Naive thymus-derived CD4-positive, alpha-beta T cell (primary cell): ENCODE measurements around the gene STX19. TPM values are rescaled to one million over a fixed set of nuclear protein-coding genes. Genes with fewer than 3 reads are reported as not detected.

Experiments
- ATAC-seq: fragments of 150-1000 bp; cut with Tn5 transposase; 2 replicates; pipeline ENCODE4 v1.10.0; 2021; ENCODE audit warnings: mild to moderate bottlenecking, moderate library complexity
- CTCF ChIA-PET: fragments of 350-600 bp; sonication (Branson Sonifier 250); formaldehyde crosslinking; loops from one replicate; lab custom pipeline; 2021; ENCODE audit warnings: antibody characterized with exemption; lab: Charles Lee
- POLR2A ChIA-PET: fragments of 350-600 bp; sonication (Branson Sonifier 250); formaldehyde crosslinking; loops from one replicate; lab custom pipeline; 2021; ENCODE audit warnings: antibody characterized with exemption, inconsistent platforms; lab: Charles Lee
- DNase-seq, 9 donors: peaks; one replicate each; pipeline versions ENCODE4 v3.0.0 to v3.0.0-alpha.2; 2020 to 2022; ENCODE audit warnings: mixed read lengths in 1 of 9
- H3K27ac ChIP-seq: one replicate; pipeline ENCODE4 v1.7.0; 2013; ENCODE audit warnings: mild to moderate bottlenecking, low read depth, low read length, moderate library complexity
- H3K27me3 ChIP-seq, 2 donors: one replicate each; pipeline ENCODE4 v1.7.0; 2013; ENCODE audit warnings: low read length in 2 of 2, mild to moderate bottlenecking in 2 of 2, moderate library complexity in 2 of 2; ENCODE audit not compliant: control insufficient read depth in 2 of 2, insufficient read depth in 2 of 2
- H3K36me3 ChIP-seq, 3 experiments: 1 replicate in 2 of 3; 2 replicates in 1 of 3; pipeline ENCODE4 v1.7.0; 2013; ENCODE audit warnings: low read length in 3 of 3, mild to moderate bottlenecking in 3 of 3, moderate library complexity in 1 of 3; ENCODE audit not compliant: insufficient read depth in 3 of 3, control insufficient read depth in 2 of 3
- H3K4me1 ChIP-seq, 2 donors: one replicate each; pipeline ENCODE4 v1.7.0; 2013; ENCODE audit warnings: low read length in 2 of 2, mild to moderate bottlenecking in 2 of 2, moderate library complexity in 1 of 2; ENCODE audit not compliant: control insufficient read depth in 2 of 2, insufficient read depth in 2 of 2
- H3K4me3 ChIP-seq: 2 replicates; pipeline ENCODE4 v1.7.0; 2013; ENCODE audit warnings: mild to moderate bottlenecking, low read length
- H3K9me3 ChIP-seq, 3 experiments: 1 replicate in 2 of 3; 2 replicates in 1 of 3; pipeline ENCODE4 v1.7.0; 2013; ENCODE audit warnings: low read length in 3 of 3; ENCODE audit not compliant: control insufficient read depth in 2 of 3
- H3K27ac Mint-ChIP-seq, 9 donors: one replicate each; pipeline ENCODE4 v1.8.0; 2020 to 2022; ENCODE audit warnings: mixed read lengths in 9 of 9, mild to moderate bottlenecking in 8 of 9, moderate library complexity in 5 of 9, inconsistent platforms in 2 of 9
- H3K27me3 Mint-ChIP-seq, 5 donors: one replicate each; pipeline ENCODE4 v1.8.0; 2021 to 2022; ENCODE audit warnings: mixed read lengths in 5 of 5, mild to moderate bottlenecking in 1 of 5
- H3K36me3 Mint-ChIP-seq, 5 donors: one replicate each; pipeline ENCODE4 v1.8.0; 2020 to 2022; ENCODE audit warnings: mixed read lengths in 5 of 5, mild to moderate bottlenecking in 3 of 5, inconsistent platforms in 1 of 5
- H3K4me1 Mint-ChIP-seq, 7 donors: one replicate each; pipeline ENCODE4 v1.8.0; 2020 to 2022; ENCODE audit warnings: mixed read lengths in 7 of 7, mild to moderate bottlenecking in 3 of 7, inconsistent platforms in 1 of 7
- H3K4me3 Mint-ChIP-seq, 10 donors: one replicate each; pipeline ENCODE4 v1.8.0; 2020 to 2022; ENCODE audit warnings: mild to moderate bottlenecking in 10 of 10, mixed read lengths in 10 of 10, moderate library complexity in 6 of 10, inconsistent platforms in 2 of 10
- H3K9me3 Mint-ChIP-seq, 11 donors: one replicate each; pipeline ENCODE4 v1.8.0; 2020 to 2022; ENCODE audit warnings: mixed read lengths in 11 of 11, mild to moderate bottlenecking in 4 of 11, inconsistent platforms in 1 of 11, moderate library complexity in 1 of 11
- intact Hi-C, 2 donors: fragments of 100-400 bp; cut with micrococcal nuclease; formaldehyde crosslinking; loops; one replicate each; pipeline ENCODE4 v1.15.1; 2023
- polyA plus RNA-seq, 2 donors: library from polyadenylated mRNA; unstranded; fragments of 300-500 nt; fragmentation: Illumina TruSeq; gene quantifications; one replicate each; pipeline ENCODE4 v1.2.3, GENCODE V29; 2021
- total RNA-seq, 6 experiments: library from RNA in 5 of 6; stranded (reverse) in 5 of 6; gene quantifications; 1 replicate in 5 of 6; 2 replicates in 1 of 6; pipeline ENCODE4 v1.2.3 and lab custom pipeline; 2021 to 2026

STX19 gene
- total and polyA plus RNA-seq, 7 experiments from 2014 or later = 0.45 TPM; not detected in 6

GRCh38 chr3:94043285-94043684 lies 14.9 kb upstream of the STX19 start:
- POLR2A ChIA-PET = no interaction called here
- Histone ChIP-seq H3K36me3 (peaks cover 0 to 7% (median 0%) of the 10 kb centered on the region in 3 experiments), H3K27me3 (no peaks in the 10 kb centered on the region), H3K4me1 (no peaks in the 10 kb centered on the region), H3K27ac (no peak overlapping the region), H3K4me3 (no peak overlapping the region), H3K9me3 (no peaks in the 10 kb centered on the region)
- peaks cover 0 to 23% (median 13%) of the 10 kb centered on the region in 5 donors for H3K36me3 Mint-ChIP-seq
- no peak for DNase-seq
- CTCF ChIA-PET = no interaction called here
- peak overlapping the region in 1 of 10 donors; percentile 17 for H3K4me3 Mint-ChIP-seq
- H3K9me3 Mint-ChIP-seq = no peaks in the 10 kb centered on the region
- H3K4me1 Mint-ChIP-seq = no peaks in the 10 kb centered on the region
- H3K27me3 Mint-ChIP-seq = no peaks in the 10 kb centered on the region
- H3K27ac Mint-ChIP-seq = peak overlapping the region in 3 of 9 donors; percentile 29 to 83 (median 55)
- no peak for ATAC-seq
- intact Hi-C loops = no loop called here

- H3K36me3 Mint-ChIP-seq = peaks cover 0 to 7% (median 2%) of the 10 kb centered on the region in 5 donors
- H3K27me3 ChIP-seq = no peaks in the 10 kb centered on the region
- peaks cover 0 to 1% (median 0%) of the 10 kb centered on the region in 11 donors for H3K9me3 Mint-ChIP-seq
- intact Hi-C loops = no loop called here
- no peak overlapping the region for H3K4me3 ChIP-seq
- H3K4me1 Mint-ChIP-seq = no peaks in the 10 kb centered on the region
- no peaks in the 10 kb centered on the region for H3K9me3 ChIP-seq
- ChIA-PET CTCF (interaction anchor here (1.3 kb wide), 2 partner anchors 33 to 35 kb away, joined by 3 to 5 read pairs; no protein-coding TSS in a partner anchor), POLR2A (interaction anchor here (0.6 kb wide), 1 partner anchor 25 kb away, joined by 3 read pairs; the partner anchor contains the start of gene DHFR2)
- no peaks in the 10 kb centered on the region for H3K36me3 ChIP-seq
- H3K4me3 Mint-ChIP-seq = no peak overlapping the region
- H3K27ac ChIP-seq = no peak overlapping the region
- no peaks in the 10 kb centered on the region for H3K27me3 Mint-ChIP-seq
- H3K27ac Mint-ChIP-seq = no peak overlapping the region
- ATAC-seq (no peak), DNase-seq (no peak)
- H3K4me1 ChIP-seq = no peaks in the 10 kb centered on the region
Observed at GRCh38 chr3:94036909-94037507, 8.6 kb upstream of the STX19 start.

- Histone ChIP-seq H3K36me3 (no peaks in the 10 kb centered on the region), H3K4me1 (no peaks in the 10 kb centered on the region), H3K9me3 (no peaks in the 10 kb centered on the region), H3K27ac (no peak overlapping the region), H3K4me3 (no peak overlapping the region), H3K27me3 (no peaks in the 10 kb centered on the region)
- Mint-ChIP-seq H3K4me3 (no peak overlapping the region), H3K36me3 (peaks cover 0 to 10% (median 6%) of the 10 kb centered on the region in 5 donors), H3K4me1 (peaks cover 0 to 2% (median 0%) of the 10 kb centered on the region in 7 donors), H3K27ac (no peak overlapping the region), H3K27me3 (no peaks in the 10 kb centered on the region), H3K9me3 (no peaks in the 10 kb centered on the region)
- ChIA-PET CTCF (no interaction called here), POLR2A (no interaction called here)
- intact Hi-C loops = no loop called here
- DNase-seq (no peak), ATAC-seq (no peak)
Observed at GRCh38 chr3:94026623-94027022, 1.8 kb downstream of the STX19 start.

- intact Hi-C loops = no loop called here
- ChIA-PET CTCF (no interaction called here), POLR2A (no interaction called here)
Observed at GRCh38 chr3:94024385-94024784, 4.0 kb downstream of the STX19 start.

GRCh38 chr3:94020293-94020692 lies 8.1 kb downstream of the STX19 start:
- no peak overlapping the region for H3K4me3 ChIP-seq
- no peaks in the 10 kb centered on the region for H3K27me3 ChIP-seq
- Mint-ChIP-seq H3K36me3 (peaks cover 0 to 8% (median 4%) of the 10 kb centered on the region in 5 donors), H3K27ac (no peak overlapping the region), H3K9me3 (no peaks in the 10 kb centered on the region), H3K27me3 (no peaks in the 10 kb centered on the region), H3K4me1 (peaks cover 0 to 2% (median under 1%) of the 10 kb centered on the region in 7 donors), H3K4me3 (no peak overlapping the region)
- intact Hi-C loops = no loop called here
- no peaks in the 10 kb centered on the region for H3K9me3 ChIP-seq
- no peak overlapping the region for H3K27ac ChIP-seq
- POLR2A ChIA-PET = no interaction called here
- no peaks in the 10 kb centered on the region for H3K36me3 ChIP-seq
- CTCF ChIA-PET = interaction anchor here (1.1 kb wide), 1 partner anchor 31 kb away, joined by 4 read pairs; no protein-coding TSS in a partner anchor
- no peak for DNase-seq
- H3K4me1 ChIP-seq = no peaks in the 10 kb centered on the region
- no peak for ATAC-seq

More at GRCh38 chr3:94024385-94024784, 4.0 kb downstream of the STX19 start:
- no peaks in the 10 kb centered on the region for H3K27me3 Mint-ChIP-seq
- H3K4me3 Mint-ChIP-seq = no peak overlapping the region
- no peak overlapping the region for H3K27ac Mint-ChIP-seq
- Histone ChIP-seq H3K4me1 (no peaks in the 10 kb centered on the region), H3K27ac (no peak overlapping the region), H3K36me3 (no peaks in the 10 kb centered on the region), H3K4me3 (no peak overlapping the region), H3K9me3 (no peaks in the 10 kb centered on the region), H3K27me3 (no peaks in the 10 kb centered on the region)
- DNase-seq = no peak
- ATAC-seq = no peak
- H3K4me1 Mint-ChIP-seq = peaks cover 0 to 2% (median 0%) of the 10 kb centered on the region in 7 donors
- peaks cover 0 to 4% (median 3%) of the 10 kb centered on the region in 5 donors for H3K36me3 Mint-ChIP-seq
- H3K9me3 Mint-ChIP-seq = no peaks in the 10 kb centered on the region

- Mint-ChIP-seq H3K4me1 (peaks cover 0 to 8% (median 6%) of the 10 kb centered on the region in 7 donors), H3K27me3 (no peaks in the 10 kb centered on the region), H3K4me3 (no peak overlapping the region), H3K36me3 (peaks cover 0 to 11% (median 4%) of the 10 kb centered on the region in 5 donors), H3K9me3 (no peaks in the 10 kb centered on the region), H3K27ac (peak overlapping the region in 1 of 9 donors; percentile 77)
- POLR2A ChIA-PET = no interaction called here
- Histone ChIP-seq H3K36me3 (no peaks in the 10 kb centered on the region), H3K9me3 (no peaks in the 10 kb centered on the region), H3K4me3 (no peak overlapping the region), H3K27ac (no peak overlapping the region), H3K27me3 (no peaks in the 10 kb centered on the region), H3K4me1 (no peaks in the 10 kb centered on the region)
- intact Hi-C loops = no loop called here
- DNase-seq (no peak), ATAC-seq (no peak)
- CTCF ChIA-PET = no interaction called here
Observed at GRCh38 chr3:94019659-94020058, 8.7 kb downstream of the STX19 start.
